Astrocyte (in vitro differentiated cells and primary cell): Measurements from ENCODE around the gene MMEL1.

ENCODE experiments used
- EZH2 ChIP-seq: IDR thresholded peaks from 2 replicates; pipeline ENCODE4 v1.6.1; 2012; ENCODE audit warnings: mild to moderate bottlenecking, low read length, inconsistent platforms; ENCODE audit not compliant: insufficient read depth
- TF ChIP-seq, protein P1 (sequence below): IDR thresholded peaks from 2 replicates; pipeline ENCODE4 v1.5.1; 2011; ENCODE audit warnings: low read depth, mild to moderate bottlenecking, inconsistent platforms, low read length, moderate library complexity; ENCODE audit not compliant: insufficient read depth

DNA sequence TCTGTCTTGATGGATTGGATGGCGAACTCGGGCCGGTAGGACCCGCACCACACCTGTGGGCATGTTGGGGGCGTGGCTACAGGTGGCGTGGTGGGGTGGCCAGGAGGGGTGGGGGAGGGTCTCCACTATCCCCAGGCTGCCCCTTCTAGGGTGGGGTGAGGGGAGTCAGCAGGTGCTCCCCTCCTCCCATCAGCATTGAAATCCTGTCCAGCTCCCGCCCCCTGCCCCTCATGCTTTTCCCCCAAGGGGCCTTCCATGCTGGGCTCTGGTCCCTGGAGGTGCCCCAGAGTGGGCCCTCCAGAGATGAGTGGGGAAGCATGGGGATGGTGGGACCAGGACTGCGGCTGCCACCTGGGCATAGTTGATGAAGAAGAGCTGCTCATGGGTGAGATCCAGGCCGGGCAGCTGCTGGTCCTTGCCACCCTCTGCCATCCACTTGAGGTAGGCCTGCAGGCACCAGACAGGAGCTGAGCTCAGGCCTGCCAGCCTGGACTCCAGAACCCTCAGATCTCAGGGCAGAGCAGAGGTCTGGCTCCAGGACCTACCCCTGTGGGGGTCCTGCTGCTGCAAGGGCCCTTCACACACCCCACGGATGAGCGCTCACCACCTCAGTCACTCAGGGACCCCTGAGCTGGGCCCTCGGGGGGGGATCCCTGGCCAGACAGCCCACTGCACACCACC lies 41.1 kb downstream of the MMEL1 start:
- TF ChIP-seq, protein P1, sequence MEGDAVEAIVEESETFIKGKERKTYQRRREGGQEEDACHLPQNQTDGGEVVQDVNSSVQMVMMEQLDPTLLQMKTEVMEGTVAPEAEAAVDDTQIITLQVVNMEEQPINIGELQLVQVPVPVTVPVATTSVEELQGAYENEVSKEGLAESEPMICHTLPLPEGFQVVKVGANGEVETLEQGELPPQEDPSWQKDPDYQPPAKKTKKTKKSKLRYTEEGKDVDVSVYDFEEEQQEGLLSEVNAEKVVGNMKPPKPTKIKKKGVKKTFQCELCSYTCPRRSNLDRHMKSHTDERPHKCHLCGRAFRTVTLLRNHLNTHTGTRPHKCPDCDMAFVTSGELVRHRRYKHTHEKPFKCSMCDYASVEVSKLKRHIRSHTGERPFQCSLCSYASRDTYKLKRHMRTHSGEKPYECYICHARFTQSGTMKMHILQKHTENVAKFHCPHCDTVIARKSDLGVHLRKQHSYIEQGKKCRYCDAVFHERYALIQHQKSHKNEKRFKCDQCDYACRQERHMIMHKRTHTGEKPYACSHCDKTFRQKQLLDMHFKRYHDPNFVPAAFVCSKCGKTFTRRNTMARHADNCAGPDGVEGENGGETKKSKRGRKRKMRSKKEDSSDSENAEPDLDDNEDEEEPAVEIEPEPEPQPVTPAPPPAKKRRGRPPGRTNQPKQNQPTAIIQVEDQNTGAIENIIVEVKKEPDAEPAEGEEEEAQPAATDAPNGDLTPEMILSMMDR = no peak
- no peak for TF ChIP-seq EZH2
